Esophagus (tissue), 2 donors: ENCODE results near the gene DCLK2. TPM values are rescaled to one million over a fixed set of nuclear protein-coding genes. Genes with fewer than 3 reads are reported as not detected.

ENCODE experiments used
- H3K27ac ChIP-seq, 2 donors: one replicate each; pipeline ENCODE4 v1.5.1; 2013; ENCODE audit warnings: low read depth in 2 of 2, mild to moderate bottlenecking in 2 of 2, inconsistent platforms in 1 of 2, low read length in 1 of 2, moderate library complexity in 1 of 2
- H3K27me3 ChIP-seq, 2 donors: one replicate each; pipeline ENCODE4 v1.6.1; 2013; ENCODE audit warnings: low read length in 2 of 2, control low read depth in 1 of 2, mild to moderate bottlenecking in 1 of 2; ENCODE audit not compliant: insufficient read depth in 2 of 2, control insufficient read depth in 1 of 2
- H3K36me3 ChIP-seq, 2 donors: one replicate each; pipeline ENCODE4 v1.6.1; 2013; ENCODE audit warnings: low read length in 1 of 2; ENCODE audit not compliant: control insufficient read depth in 2 of 2, insufficient read depth in 2 of 2
- H3K4me1 ChIP-seq, 2 donors: one replicate each; pipeline ENCODE4 v1.6.1; 2013; ENCODE audit warnings: low read length in 1 of 2; ENCODE audit not compliant: control insufficient read depth in 2 of 2, insufficient read depth in 2 of 2
- H3K4me3 ChIP-seq, 2 donors: one replicate each; pipeline ENCODE4 v1.5.1; 2013; ENCODE audit warnings: low read length in 2 of 2, mild to moderate bottlenecking in 2 of 2, low read depth in 1 of 2, moderate library complexity in 1 of 2
- H3K9me3 ChIP-seq, 2 donors: one replicate each; pipeline ENCODE4 v1.6.1; 2013; ENCODE audit warnings: mild to moderate bottlenecking in 2 of 2, low read depth in 1 of 2, low read length in 1 of 2, moderate library complexity in 1 of 2; ENCODE audit not compliant: control insufficient read depth in 2 of 2, insufficient read depth in 1 of 2
- WGBS, 2 donors: extraction: QIAGEN DNeasy Blood & Tissue Kit; methylation state at CpG; one replicate each; pipeline ENCODE4 v1.1.7; 2013; 5-methylcytosine and 5-hydroxymethylcytosine counted together
- polyA plus RNA-seq, 2 donors: library from polyadenylated mRNA; stranded (reverse); fragments of 200-250 nt; gene quantifications; one replicate each; pipeline ENCODE4 v1.2.3, GENCODE V29; 2013
- donor health status: healthy with polysubstance abuse.
- donor health status: Bipolar disorder and iron deficiency.

DCLK2 gene
- polyA plus RNA-seq, 2 donors = 0.74 to 0.75 TPM

DNA sequence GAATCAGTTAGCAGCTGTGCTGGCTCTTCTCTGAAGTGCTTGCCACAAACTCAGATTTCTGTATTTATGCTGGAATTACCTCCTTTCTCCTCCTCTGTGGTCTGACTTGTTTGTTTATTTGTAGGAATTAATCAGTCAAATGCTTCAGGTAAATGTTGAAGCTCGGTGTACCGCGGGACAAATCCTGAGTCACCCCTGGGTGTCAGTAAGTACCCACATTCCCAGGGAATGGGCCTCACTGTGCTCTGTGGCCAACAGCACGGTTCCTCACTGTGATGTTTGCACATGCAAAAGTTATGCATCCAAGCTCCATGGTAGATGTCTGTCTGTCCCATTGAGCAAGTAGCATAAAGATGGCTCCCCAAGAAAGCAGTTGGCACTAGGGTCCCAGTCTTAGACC, 169.9 kb downstream of the DCLK2 start:
- H3K9me3 ChIP-seq = no peaks in the 10 kb centered on the region
- no peaks in the 10 kb centered on the region for H3K27me3 ChIP-seq
- no peaks in the 10 kb centered on the region for H3K36me3 ChIP-seq
- no peak overlapping the region for H3K4me3 ChIP-seq
- WGBS, 2 donors = 76 to 78% methylated on average over 4 of the region's 4 CpGs
- H3K4me1 ChIP-seq = no peaks in the 10 kb centered on the region
- H3K27ac ChIP-seq = no peak overlapping the region

DNA sequence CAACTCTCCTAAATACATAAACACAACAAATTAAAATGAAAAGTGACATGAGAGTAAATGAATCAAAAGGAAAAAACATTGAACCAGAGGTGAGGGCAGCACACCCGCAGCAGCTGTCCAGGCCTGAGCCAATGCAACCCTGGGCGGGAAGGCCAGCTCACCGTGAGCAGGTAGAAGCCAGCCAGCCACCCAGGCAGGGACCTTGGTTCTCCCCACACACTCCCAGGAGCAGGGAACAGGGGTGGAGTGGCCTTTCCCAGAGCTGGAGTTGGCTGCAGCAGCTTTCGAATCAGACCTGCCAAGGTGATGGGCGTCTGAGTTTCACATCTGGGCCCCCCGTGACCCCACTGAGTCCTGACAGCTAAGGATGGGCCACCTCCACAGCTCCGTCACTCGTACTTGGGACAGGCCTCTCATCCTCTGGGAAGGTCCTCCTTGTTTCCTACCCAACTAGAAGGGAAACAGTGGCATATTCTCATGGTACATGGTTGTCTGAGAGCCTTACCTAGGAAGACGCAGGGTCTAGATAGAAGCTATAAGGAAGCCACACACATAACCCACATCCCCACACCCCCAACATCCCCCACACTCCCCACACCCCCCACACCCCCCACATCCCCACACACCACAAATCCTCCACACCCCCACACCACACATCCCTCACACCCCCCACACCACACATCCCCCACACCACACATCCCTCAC, 172.2 kb downstream of the DCLK2 start:
- Histone ChIP-seq H3K9me3 (no peaks in the 10 kb centered on the region), H3K4me1 (no peaks in the 10 kb centered on the region), H3K36me3 (no peaks in the 10 kb centered on the region), H3K27ac (no peak overlapping the region), H3K27me3 (no peaks in the 10 kb centered on the region), H3K4me3 (no peak overlapping the region)
- WGBS, 2 donors = 87 to 88% methylated on average over 9 of the region's 9 CpGs

DNA sequence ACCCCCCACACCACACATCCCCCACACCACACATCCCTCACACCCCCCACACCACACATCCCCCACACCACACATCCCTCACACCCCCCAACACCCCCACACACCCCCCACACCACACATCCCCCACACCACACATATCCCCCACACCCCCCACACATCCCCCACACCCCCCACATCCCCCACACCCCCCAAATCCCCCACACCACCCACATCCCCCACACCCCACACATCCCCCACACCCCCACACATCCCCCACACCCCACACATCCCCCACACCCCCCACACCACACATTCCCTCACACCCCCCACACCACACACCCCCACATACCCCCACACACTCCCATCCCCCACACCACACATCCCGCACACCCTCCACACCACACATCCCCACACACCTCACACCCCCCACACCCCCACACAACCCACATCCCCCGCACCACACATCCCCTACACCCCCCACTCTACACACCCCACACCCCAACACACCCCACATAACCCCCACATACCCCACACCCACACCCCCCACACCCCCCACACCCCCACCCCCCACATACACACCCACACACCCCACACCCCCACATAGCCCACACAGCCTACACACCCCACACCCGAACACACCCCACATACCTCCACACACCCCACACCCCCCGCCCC, 172.9 kb downstream of the DCLK2 start:
- Histone ChIP-seq H3K27me3 (no peaks in the 10 kb centered on the region), H3K27ac (no peak overlapping the region), H3K4me3 (no peak overlapping the region), H3K9me3 (no peaks in the 10 kb centered on the region), H3K4me1 (no peaks in the 10 kb centered on the region), H3K36me3 (no peaks in the 10 kb centered on the region)
- 71 to 79% methylated on average over 4 of the region's 4 CpGs for WGBS, 2 donors

DNA sequence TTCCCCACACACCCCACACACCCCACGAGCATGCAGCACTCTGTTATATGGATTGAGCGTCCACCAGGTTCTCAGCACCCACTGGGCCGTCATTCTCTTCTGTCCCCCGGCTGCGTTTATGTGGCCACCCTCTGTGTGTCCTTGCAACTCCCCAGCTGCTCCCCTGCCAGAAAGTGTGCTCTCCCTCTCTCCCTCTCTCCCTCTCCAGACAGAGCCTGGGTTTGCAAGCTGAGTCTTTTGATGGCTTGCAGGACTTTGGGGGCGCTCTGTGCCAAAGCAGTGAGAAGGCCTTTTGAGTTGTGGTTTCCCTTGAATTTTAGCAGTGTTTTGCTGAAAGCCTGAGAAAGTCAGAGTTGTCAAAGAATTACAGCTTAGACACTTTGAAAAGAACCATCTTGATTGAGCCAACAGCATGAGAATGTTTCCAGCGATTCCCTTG, 173.5 kb downstream of the DCLK2 start:
- Histone ChIP-seq H3K27ac (no peak overlapping the region), H3K36me3 (no peaks in the 10 kb centered on the region), H3K4me3 (no peak overlapping the region), H3K27me3 (no peaks in the 10 kb centered on the region), H3K4me1 (no peaks in the 10 kb centered on the region), H3K9me3 (no peaks in the 10 kb centered on the region)
- WGBS, 2 donors = 75 to 79% methylated on average over 7 of the region's 7 CpGs

DNA sequence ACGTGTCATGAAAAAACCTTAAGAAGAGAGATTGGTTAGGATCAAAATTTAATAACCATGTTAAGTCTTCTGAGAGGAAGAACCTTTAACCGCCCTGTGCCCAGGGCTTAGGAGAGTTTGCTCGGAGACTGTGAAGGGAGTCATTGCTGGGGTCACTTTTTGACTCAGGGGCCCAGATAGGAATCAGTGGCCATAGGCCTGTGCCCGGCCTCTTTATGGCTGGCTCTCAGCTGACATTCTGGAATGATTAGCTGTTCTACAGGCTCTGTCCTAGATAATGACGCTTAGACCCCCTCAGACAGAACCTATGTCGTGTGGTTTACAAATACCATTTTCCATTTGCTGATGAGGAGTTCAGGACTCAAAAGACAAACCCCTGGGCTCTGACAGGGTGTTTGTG, 174.1 kb downstream of the DCLK2 start:
- H3K4me1 ChIP-seq = no peaks in the 10 kb centered on the region
- H3K36me3 ChIP-seq = no peaks in the 10 kb centered on the region
- H3K9me3 ChIP-seq = no peaks in the 10 kb centered on the region
- WGBS, 2 donors = 85 to 86% methylated on average over 6 of the region's 6 CpGs
- no peak overlapping the region for H3K4me3 ChIP-seq
- no peak overlapping the region for H3K27ac ChIP-seq
- H3K27me3 ChIP-seq = no peaks in the 10 kb centered on the region

DNA sequence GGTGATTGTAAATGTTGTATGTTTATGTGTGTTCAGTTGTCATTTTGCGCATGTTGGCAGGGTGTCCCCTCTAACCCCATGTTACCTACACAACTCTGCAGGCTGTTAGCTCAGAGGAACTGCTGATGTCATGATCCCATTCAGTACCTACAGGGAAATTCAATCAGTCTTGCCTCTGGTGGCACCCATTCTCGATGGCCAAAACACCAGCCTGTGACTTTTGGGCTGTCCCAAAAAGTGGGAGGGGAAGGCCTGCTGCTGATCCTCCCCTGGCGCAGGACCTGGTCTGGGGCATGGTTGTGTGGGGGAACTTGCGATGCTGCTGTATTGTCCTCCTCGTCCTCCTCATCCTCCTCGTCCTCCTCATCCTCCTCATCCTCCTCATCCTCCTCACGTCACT, 174.5 kb downstream of the DCLK2 start:
- Histone ChIP-seq H3K27me3 (no peaks in the 10 kb centered on the region), H3K27ac (no peak overlapping the region), H3K36me3 (no peaks in the 10 kb centered on the region), H3K9me3 (no peaks in the 10 kb centered on the region), H3K4me1 (no peaks in the 10 kb centered on the region), H3K4me3 (no peak overlapping the region)
- WGBS, 2 donors = 91 to 94% methylated on average over 7 of the region's 7 CpGs

DNA sequence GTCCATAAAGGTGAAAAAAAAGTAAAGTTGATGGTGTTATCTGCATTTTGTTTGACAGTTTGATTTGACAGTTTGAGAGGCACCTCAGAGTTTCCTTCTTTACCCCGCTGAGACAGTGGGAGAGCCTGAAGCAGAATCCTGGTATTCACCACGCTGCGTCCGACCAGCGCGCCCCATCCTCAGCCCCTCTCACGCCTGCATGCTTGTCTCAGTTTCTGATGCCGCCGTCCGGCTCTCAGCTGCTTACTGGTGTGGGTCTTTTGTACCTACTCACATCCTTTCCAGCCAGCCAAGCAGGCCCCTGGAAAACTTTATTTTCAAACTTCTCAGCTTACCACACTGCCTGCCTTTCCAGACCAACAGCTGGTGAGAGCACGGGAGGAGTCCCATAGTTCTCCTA, 175.2 kb downstream of the DCLK2 start:
- Histone ChIP-seq H3K9me3 (no peaks in the 10 kb centered on the region), H3K27ac (no peak overlapping the region), H3K4me1 (no peaks in the 10 kb centered on the region), H3K27me3 (no peaks in the 10 kb centered on the region), H3K36me3 (no peaks in the 10 kb centered on the region), H3K4me3 (no peak overlapping the region)
- 96 to 97% methylated on average over 10 to 11 of the region's 11 CpGs for WGBS, 2 donors

DNA sequence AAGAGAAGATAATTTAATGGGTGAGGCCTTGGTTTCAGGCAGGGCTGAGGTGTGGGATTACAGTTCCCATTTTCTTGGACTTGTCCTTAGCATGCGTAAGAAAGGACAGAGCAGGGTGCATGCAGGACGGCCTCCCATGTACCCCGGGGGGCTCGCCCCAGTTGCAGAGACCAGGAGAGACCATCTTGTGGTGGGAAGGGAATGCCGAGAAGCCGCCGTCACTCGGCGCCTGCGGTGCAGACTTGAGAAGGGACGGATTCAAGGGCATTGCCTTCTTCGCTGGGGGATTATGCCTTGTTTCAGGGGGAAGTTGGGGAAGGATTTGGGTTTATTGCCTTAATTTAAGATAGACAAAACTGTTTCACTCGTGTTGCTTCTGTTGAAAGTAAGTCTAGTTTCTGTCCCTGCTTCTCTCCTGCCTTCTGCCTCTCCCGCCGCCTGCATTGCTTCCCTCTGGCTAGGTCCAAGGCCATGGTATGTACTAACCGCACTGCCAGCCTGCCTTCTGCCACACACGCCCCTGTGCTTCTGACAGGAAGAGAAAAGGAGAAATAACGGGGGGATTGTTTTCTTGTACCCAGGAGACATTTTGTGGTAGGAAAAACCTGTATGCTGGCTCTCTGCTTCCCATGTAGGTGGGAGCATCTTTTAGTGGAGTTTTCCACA, 175.9 kb downstream of the DCLK2 start:
- WGBS, 2 donors = 92 to 94% methylated on average over 18 of the region's 18 CpGs
- H3K36me3 ChIP-seq = no peaks in the 10 kb centered on the region
- H3K4me1 ChIP-seq = no peaks in the 10 kb centered on the region
- no peak overlapping the region for H3K4me3 ChIP-seq
- H3K9me3 ChIP-seq = no peaks in the 10 kb centered on the region
- no peaks in the 10 kb centered on the region for H3K27me3 ChIP-seq
- no peak overlapping the region for H3K27ac ChIP-seq

DNA sequence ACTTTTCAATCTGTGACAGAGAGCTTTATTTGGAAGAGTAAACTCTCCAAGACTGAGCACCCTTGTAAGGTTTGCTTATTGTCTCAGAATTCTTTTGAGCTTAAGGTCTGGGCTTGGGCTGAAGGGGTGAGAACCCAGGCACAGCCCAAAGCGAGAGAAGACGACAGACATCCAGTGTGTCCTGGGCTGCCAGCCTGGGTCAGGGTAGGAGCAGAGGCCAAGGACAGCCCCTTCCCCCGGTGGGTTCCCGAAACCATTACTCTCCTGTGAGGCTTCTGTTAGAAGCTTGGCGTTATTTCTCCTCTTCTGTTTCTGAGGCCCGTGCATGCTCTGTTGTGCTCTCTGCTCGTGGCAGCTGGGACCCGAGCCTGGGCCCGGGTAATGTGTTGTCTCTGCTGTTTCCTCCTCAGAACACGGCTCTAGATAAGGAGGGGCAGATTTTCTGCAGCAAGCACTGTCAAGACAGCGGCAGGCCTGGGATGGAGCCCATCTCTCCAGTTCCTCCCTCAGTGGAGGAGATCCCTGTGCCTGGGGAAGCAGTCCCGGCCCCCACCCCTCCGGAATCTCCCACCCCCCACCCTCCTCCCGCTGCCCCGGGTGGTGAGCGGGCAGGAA, 177.5 kb downstream of the DCLK2 start:
- H3K4me3 ChIP-seq = no peak overlapping the region
- peak overlapping the region in 1 of 2 donors; percentile 33 for H3K27ac ChIP-seq
- H3K4me1 ChIP-seq = no peaks in the 10 kb centered on the region
- H3K27me3 ChIP-seq = no peaks in the 10 kb centered on the region
- H3K9me3 ChIP-seq = no peaks in the 10 kb centered on the region
- no peaks in the 10 kb centered on the region for H3K36me3 ChIP-seq
- 81% methylated on average over 16 of the region's 16 CpGs for WGBS, 2 donors
